Tibial nerve (tissue), 4 donors: ENCODE measurements around the gene TMPRSS6. TPM values are rescaled to one million over a fixed set of nuclear protein-coding genes. Genes with fewer than 3 reads are reported as not detected.

Experiments used
- DNase-seq, 2 donors: peaks; one replicate each; pipeline ENCODE4 v3.0.0-alpha.2; 2019; ENCODE audit warnings: low spot score in 2 of 2
- H3K27ac ChIP-seq, 4 donors: fragments of 200-600 bp; sonication (generic) in 3 of 4; one replicate each; pipeline ENCODE4 v1.5.1; 2017 to 2019; ENCODE audit warnings: mild to moderate bottlenecking in 1 of 4
- H3K27me3 ChIP-seq, 2 donors: fragments of 200-600 bp; sonication (generic) in 1 of 2; one replicate each; pipeline versions ENCODE4 v1.5.1 to v1.6.0; 2017 to 2019
- H3K36me3 ChIP-seq, 3 donors: fragments of 200-600 bp; sonication (generic); one replicate each; pipeline ENCODE4 v1.5.1; 2018 to 2019
- H3K4me1 ChIP-seq, 4 donors: fragments of 200-600 bp; sonication (generic) in 3 of 4; one replicate each; pipeline ENCODE4 v1.5.1; 2017 to 2019
- H3K4me3 ChIP-seq, 4 donors: fragments of 200-600 bp; sonication (generic) in 3 of 4; one replicate each; pipeline ENCODE4 v1.5.1; 2017 to 2019; ENCODE audit warnings: mild to moderate bottlenecking in 1 of 4, moderate library complexity in 1 of 4
- H3K9me3 ChIP-seq, 4 donors: fragments of 200-600 bp; sonication (generic) in 3 of 4; one replicate each; pipeline ENCODE4 v1.5.1; 2017 to 2019
- EP300 ChIP-seq, 2 donors: sonication (generic); formaldehyde crosslinking; IDR thresholded peaks; one replicate each; pipeline ENCODE4 v1.6.1; 2017; ENCODE audit warnings: antibody characterized with exemption in 2 of 2, mild to moderate bottlenecking in 1 of 2
- POLR2A ChIP-seq, 2 donors: fragments of 450-650 bp; IDR thresholded peaks; one replicate each; pipeline ENCODE4 v1.6.1; 2017; ENCODE audit warnings: antibody characterized with exemption in 2 of 2, mild to moderate bottlenecking in 2 of 2, moderate library complexity in 2 of 2
- WGBS, 2 donors: methylation state at CpG; one replicate each; pipeline ENCODE4 v1.1.5; 2018; 5-methylcytosine and 5-hydroxymethylcytosine counted together
- total RNA-seq, 4 donors: library from RNA; depleted of rRNA; stranded (reverse); fragments of >200 nt; gene quantifications; one replicate each; pipeline ENCODE4 v1.1.0, GENCODE V29; 2016
- TF ChIP-seq, protein P1 (sequence below), 5 experiments: fragments of 200-600 bp in 3 of 5; fragments of 450-650 bp in 2 of 5; sonication (generic) in 3 of 5; IDR thresholded peaks; one replicate each; pipeline ENCODE4 v1.5.1; 2016 to 2019; ENCODE audit warnings: antibody characterized with exemption in 5 of 5, mild to moderate bottlenecking in 3 of 5, moderate library complexity in 2 of 5

TMPRSS6 gene
- total RNA-seq, 4 donors from 2014 or later = not detected

DNA sequence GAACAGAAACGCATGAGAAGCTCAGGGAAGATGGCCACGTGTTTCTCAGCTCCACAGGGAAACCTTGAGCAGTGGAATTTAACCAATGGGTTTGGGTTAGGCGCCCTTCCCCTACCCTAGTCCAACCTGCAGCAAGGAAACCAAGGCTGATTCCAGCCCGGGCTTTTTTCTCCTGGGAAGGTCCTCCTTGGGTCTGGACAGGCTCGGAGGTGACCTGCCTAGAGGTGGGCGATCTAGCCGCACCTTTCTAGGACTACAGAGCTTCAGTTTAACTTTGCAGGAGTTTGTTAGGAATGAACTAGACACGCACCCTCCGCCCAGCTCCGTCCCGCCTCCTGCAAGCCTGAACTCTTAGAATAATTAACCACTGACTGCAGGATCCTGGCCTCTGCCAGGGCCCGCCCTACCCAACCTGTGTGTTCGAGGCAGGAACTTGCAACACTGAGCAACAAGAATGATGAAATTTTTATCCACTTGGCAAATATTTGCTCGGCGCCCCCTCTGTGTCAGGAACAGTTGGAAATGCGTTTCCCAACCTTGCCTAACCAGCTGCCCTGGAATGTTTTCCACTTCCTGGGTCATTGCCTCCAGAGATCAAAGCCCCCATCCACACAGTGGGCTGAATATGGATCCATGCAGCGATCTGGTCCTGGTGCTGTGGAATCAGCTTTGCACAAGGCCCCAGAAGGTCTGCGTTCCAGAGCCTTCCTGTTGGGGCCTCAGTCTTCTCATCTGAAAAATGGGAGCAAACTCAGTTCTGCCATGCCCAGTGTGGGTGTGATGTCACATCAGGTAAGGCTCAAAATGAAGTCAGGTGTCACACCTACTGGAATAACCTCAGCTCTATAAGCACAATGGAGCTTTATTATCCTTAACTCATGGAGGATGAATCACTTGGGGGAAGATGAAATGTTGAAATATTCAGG is 76.7 kb downstream of the TMPRSS6 start:
- DNase-seq = peak in 1 of 2 donors; percentile 22
- Histone ChIP-seq H3K4me1 (peaks cover 0 to 16% (median 0%) of the 10 kb centered on the region in 4 donors), H3K27ac (no peak overlapping the region), H3K27me3 (no peaks in the 10 kb centered on the region), H3K4me3 (no peak overlapping the region), H3K36me3 (peaks cover 0 to 40% (median 7%) of the 10 kb centered on the region in 3 donors), H3K9me3 (no peaks in the 10 kb centered on the region)
- WGBS, 2 donors = 53 to 66% methylated on average over 18 of the region's 18 CpGs
- peak in 1 of 2 donors; percentile 15 for TF ChIP-seq EP300 (IDR thresholded peaks at IDR 0.05)
- TF ChIP-seq, protein P1, sequence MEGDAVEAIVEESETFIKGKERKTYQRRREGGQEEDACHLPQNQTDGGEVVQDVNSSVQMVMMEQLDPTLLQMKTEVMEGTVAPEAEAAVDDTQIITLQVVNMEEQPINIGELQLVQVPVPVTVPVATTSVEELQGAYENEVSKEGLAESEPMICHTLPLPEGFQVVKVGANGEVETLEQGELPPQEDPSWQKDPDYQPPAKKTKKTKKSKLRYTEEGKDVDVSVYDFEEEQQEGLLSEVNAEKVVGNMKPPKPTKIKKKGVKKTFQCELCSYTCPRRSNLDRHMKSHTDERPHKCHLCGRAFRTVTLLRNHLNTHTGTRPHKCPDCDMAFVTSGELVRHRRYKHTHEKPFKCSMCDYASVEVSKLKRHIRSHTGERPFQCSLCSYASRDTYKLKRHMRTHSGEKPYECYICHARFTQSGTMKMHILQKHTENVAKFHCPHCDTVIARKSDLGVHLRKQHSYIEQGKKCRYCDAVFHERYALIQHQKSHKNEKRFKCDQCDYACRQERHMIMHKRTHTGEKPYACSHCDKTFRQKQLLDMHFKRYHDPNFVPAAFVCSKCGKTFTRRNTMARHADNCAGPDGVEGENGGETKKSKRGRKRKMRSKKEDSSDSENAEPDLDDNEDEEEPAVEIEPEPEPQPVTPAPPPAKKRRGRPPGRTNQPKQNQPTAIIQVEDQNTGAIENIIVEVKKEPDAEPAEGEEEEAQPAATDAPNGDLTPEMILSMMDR (IDR thresholded peaks at IDR 0.05) = no peak

DNA sequence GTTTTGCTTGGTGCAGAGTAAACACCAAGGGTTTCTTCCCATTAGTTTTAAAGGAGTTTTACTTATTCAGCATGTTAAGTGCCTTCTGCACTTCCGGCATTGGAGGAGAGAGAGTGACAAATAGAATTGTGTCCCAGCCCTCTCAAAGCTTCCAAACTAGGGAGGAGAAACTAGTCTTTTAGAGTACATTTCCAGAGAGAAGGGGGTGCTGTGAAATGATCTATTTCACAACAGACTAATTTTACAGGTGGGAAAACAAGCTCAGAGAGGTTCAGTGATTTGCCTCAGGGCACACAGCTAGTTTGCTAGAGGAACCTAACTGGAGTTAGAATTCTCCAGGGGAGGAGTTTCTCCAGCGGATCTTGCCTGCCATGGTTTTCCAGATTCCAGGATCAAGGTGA is 77.4 kb downstream of the TMPRSS6 start:
- Histone ChIP-seq H3K27me3 (no peaks in the 10 kb centered on the region), H3K36me3 (peaks cover 0 to 47% (median 11%) of the 10 kb centered on the region in 3 donors), H3K27ac (no peak overlapping the region), H3K4me3 (no peak overlapping the region), H3K9me3 (no peaks in the 10 kb centered on the region), H3K4me1 (peaks cover 0 to 16% (median 0%) of the 10 kb centered on the region in 4 donors)
- WGBS, 2 donors = 70 to 72% methylated on average over 2 of the region's 2 CpGs
- no peak for TF ChIP-seq POLR2A (IDR thresholded peaks at IDR 0.05)
- TF ChIP-seq, protein P1 (IDR thresholded peaks at IDR 0.05) = no peak
- no peak for TF ChIP-seq EP300 (IDR thresholded peaks at IDR 0.05)
- no peak for DNase-seq

DNA sequence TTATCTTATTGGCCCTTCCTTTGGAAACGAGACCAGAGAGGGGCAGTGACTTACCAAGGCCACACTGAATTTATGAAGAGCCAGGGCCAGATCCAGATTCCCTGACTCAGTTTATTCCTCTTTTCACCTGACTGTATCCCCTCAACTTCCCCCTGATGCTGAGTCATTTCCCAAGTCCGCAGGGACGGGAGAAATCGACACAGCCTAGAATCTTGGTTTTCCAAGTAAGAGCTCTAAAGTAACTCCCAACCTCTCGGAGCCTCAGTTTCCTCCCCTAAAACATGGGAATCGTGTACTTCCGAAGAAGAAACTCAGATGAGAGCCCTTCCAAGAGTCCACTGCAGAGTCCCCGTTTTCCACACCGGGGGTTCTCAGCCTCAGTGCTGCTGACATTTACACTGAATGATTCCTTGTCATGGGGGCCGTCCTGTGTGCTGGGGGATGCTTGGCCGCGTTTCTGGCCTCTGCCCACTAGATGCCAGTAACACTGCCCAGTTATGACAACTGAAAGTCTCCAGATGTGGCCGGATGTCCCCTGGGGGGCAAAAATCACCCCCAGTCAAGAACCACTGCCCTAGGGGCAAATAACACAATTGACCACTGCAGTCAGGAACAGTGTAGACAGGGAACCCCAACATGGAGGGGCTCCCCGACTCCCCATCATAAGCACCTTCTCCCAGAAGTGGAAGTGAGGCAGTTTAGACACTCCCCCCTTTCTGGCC is 78.8 kb downstream of the TMPRSS6 start:
- peak overlapping the region in 1 of 4 donors; percentile 10 for H3K27ac ChIP-seq
- peaks cover 2 to 61% (median 13%) of the 10 kb centered on the region in 3 donors for H3K36me3 ChIP-seq
- no peaks in the 10 kb centered on the region for H3K9me3 ChIP-seq
- H3K4me3 ChIP-seq = no peak overlapping the region
- peaks cover 0 to 16% (median 0%) of the 10 kb centered on the region in 4 donors for H3K4me1 ChIP-seq
- H3K27me3 ChIP-seq = no peaks in the 10 kb centered on the region
- TF ChIP-seq, protein P1 (IDR thresholded peaks at IDR 0.05) = no peak
- TF ChIP-seq EP300 (IDR thresholded peaks at IDR 0.05) (no peak), POLR2A (IDR thresholded peaks at IDR 0.05) (no peak)
- no peak for DNase-seq
- WGBS, 2 donors = 56 to 59% methylated on average over 12 to 14 of the region's 14 CpGs

DNA sequence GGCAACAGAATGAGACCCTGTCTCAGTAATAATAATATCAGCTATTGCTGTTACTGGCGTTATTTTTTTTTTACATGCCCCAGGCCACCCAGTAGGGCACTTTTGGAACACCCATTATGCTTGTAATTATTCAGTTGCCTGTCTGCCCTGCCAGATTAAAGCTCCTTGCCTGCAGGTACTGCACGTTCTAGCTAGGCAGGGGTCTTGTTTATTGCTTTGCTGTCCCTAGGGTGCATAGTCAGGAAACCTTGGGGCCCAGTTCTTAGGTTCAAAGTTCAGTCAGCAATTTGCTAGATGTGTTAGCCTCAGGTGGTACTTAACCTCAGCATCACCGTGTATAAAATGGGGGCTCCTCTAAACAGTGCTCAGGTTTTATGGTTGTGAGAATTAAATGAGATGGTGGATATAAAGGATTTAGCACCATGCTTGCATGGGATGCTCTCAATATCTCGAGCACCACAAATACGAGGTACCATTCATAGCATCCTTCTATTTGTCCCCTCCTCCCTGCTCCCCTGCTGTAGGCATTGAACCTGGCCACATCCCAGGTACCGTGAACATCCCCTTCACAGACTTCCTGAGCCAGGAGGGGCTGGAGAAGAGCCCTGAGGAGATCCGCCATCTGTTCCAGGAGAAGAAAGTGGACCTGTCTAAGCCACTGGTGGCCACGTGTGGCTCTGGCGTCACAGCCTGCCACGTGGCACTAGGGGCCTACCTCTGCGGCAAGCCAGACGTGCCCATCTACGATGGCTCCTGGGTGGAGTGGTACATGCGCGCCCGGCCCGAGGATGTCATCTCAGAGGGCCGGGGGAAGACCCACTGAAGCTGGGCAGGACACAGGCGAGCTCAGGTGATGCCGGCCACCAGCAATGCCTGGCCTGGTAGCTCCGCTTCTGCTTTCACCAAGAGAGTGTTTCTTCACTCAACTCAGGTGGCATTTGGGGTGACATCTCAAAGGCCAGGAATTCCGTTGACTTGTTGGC is 80.5 kb downstream of the TMPRSS6 start:
- DNase-seq = no peak
- Histone ChIP-seq H3K27me3 (no peaks in the 10 kb centered on the region), H3K4me3 (no peak overlapping the region), H3K36me3 (peaks cover 2 to 79% (median 23%) of the 10 kb centered on the region in 3 donors), H3K9me3 (no peaks in the 10 kb centered on the region), H3K4me1 (peaks cover 0 to 16% (median 0%) of the 10 kb centered on the region in 4 donors), H3K27ac (no peak overlapping the region)
- TF ChIP-seq, protein P1 (IDR thresholded peaks at IDR 0.05) = no peak
- no peak for TF ChIP-seq POLR2A (IDR thresholded peaks at IDR 0.05)
- no peak for TF ChIP-seq EP300 (IDR thresholded peaks at IDR 0.05)
- WGBS, 2 donors = 86 to 91% methylated on average over 22 of the region's 22 CpGs
